Measurements from ENCODE around the gene PLPP3.

GRCh38 chr1:56551691-56552090 is 27.7 kb downstream of the PLPP3 start:
- TF ChIP-seq ARNT (IDR thresholded peaks at IDR 0.05): no peak
- no peak for TF ChIP-seq SUZ12 (IDR thresholded peaks at IDR 0.05)
- no peak for TF ChIP-seq FOXM1 (IDR thresholded peaks at IDR 0.05; ENCODE audit: borderline replicate concordance)
- no peak for TF ChIP-seq SP1 (IDR thresholded peaks at IDR 0.05)
- no peak for TF ChIP-seq TARDBP (IDR thresholded peaks at IDR 0.05)
- TF ChIP-seq BHLHE40 (IDR thresholded peaks at IDR 0.05; ENCODE audit: borderline replicate concordance): no peak

Data from HEK293T (cell line).